T-cell (primary cell): Measurements from ENCODE around the gene PRRT2. TPM values are rescaled to one million over a fixed set of nuclear protein-coding genes. Genes with fewer than 3 reads are reported as not detected.
A peak's percentile ranks its signal among the peaks of the same experiment; 100 is the strongest.

Source experiments
- ATAC-seq, 4 experiments: fragments of 200-7000 bp in 3 of 4; fragments of 150-1000 bp in 1 of 4; cut with Tn5 transposase; replicated peaks in 1 of 4; 1 replicate in 3 of 4; 2 replicates in 1 of 4; pipeline ENCODE4 v1.10.0; 2021; ENCODE audit warnings: moderate library complexity in 3 of 4, mild to moderate bottlenecking in 2 of 4, moderate number of reproducible peaks in 1 of 4
- CTCF ChIA-PET, 2 donors: fragments of 300-600 bp; sonication (Branson Sonifier 250); formaldehyde crosslinking; loops; one replicate each; lab custom pipeline; 2022; ENCODE audit warnings: antibody characterized with exemption in 2 of 2; lab: Charles Lee
- POLR2A ChIA-PET, 2 donors: fragments of 300-600 bp; sonication (Branson Sonifier 250); formaldehyde crosslinking; loops; one replicate each; lab custom pipeline; 2022; ENCODE audit warnings: antibody characterized with exemption in 2 of 2; lab: Charles Lee
- DNase-seq, 35 experiments: peaks; one replicate each; pipeline versions ENCODE4 v3.0.0 to v3.0.0-alpha.2; 2013 to 2023
- H3K27ac ChIP-seq: one replicate; pipeline ENCODE4 v1.5.1; 2013; ENCODE audit warnings: low read length
- H3K27me3 ChIP-seq, 2 experiments: replicated peaks in 1 of 2; 1 replicate in 1 of 2; 2 replicates in 1 of 2; pipeline versions ENCODE4 v1.6.1 to v1.7.0; 2013; ENCODE audit warnings: low read length in 1 of 2, mixed read lengths in 1 of 2; ENCODE audit not compliant: control insufficient read depth in 2 of 2, insufficient read depth in 2 of 2; ENCODE audit errors: extremely low read depth in 1 of 2
- H3K36me3 ChIP-seq, 2 donors: 1 replicate in 1 of 2; 2 replicates in 1 of 2; pipeline versions ENCODE4 v1.6.1 to v1.7.0; 2013; ENCODE audit warnings: low read length in 1 of 2; ENCODE audit not compliant: control insufficient read depth in 2 of 2, insufficient read depth in 1 of 2; ENCODE audit errors: extremely low read depth in 1 of 2
- H3K4me1 ChIP-seq, 2 experiments: 1 replicate in 1 of 2; 2 replicates in 1 of 2; pipeline versions ENCODE4 v1.6.1 to v1.7.0; 2013; ENCODE audit warnings: low read length in 2 of 2, mixed read lengths in 1 of 2; ENCODE audit not compliant: insufficient read depth in 2 of 2, control insufficient read depth in 1 of 2; ENCODE audit errors: extremely low read depth in 1 of 2
- H3K4me3 ChIP-seq, 2 donors: 1 replicate in 1 of 2; 2 replicates in 1 of 2; pipeline versions ENCODE4 v1.5.1 to v1.7.0; 2013; ENCODE audit warnings: mild to moderate bottlenecking in 2 of 2, low read length in 1 of 2, moderate library complexity in 1 of 2; ENCODE audit not compliant: control insufficient read depth in 1 of 2; ENCODE audit errors: extremely low read depth in 1 of 2
- H3K9me3 ChIP-seq: 2 replicates; pipeline ENCODE4 v1.7.0; 2013
- H3K27ac Mint-ChIP-seq, 2 donors: one replicate each; pipeline ENCODE4 v1.8.0; 2020 to 2021; ENCODE audit warnings: mild to moderate bottlenecking in 2 of 2, mixed read lengths in 2 of 2
- H3K27me3 Mint-ChIP-seq, 2 donors: one replicate each; pipeline ENCODE4 v1.8.0; 2021 to 2022; ENCODE audit warnings: mixed read lengths in 2 of 2
- H3K36me3 Mint-ChIP-seq: one replicate; pipeline ENCODE4 v1.8.0; 2021; ENCODE audit warnings: mixed read lengths
- H3K4me1 Mint-ChIP-seq, 3 donors: one replicate each; pipeline ENCODE4 v1.8.0; 2020 to 2022; ENCODE audit warnings: mixed read lengths in 3 of 3, mild to moderate bottlenecking in 1 of 3
- H3K4me3 Mint-ChIP-seq, 3 donors: one replicate each; pipeline ENCODE4 v1.8.0; 2020 to 2022; ENCODE audit warnings: mild to moderate bottlenecking in 3 of 3, mixed read lengths in 3 of 3, moderate library complexity in 3 of 3
- H3K9me3 Mint-ChIP-seq, 3 donors: one replicate each; pipeline ENCODE4 v1.8.0; 2020 to 2022; ENCODE audit warnings: mixed read lengths in 3 of 3
- WGBS: methylation state at CpG from one replicate; pipeline ENCODE4 v1.1.5; 2013; ENCODE audit warnings: missing lambda C conversion rate; ENCODE audit not compliant: insufficient coverage; 5-methylcytosine and 5-hydroxymethylcytosine counted together
- total RNA-seq, 35 experiments: library from RNA in 6 of 35; stranded (reverse) in 6 of 35; fragments of 120-200 nt in 1 of 35; gene quantifications; one replicate each; pipeline versions ENCODE4 v1.2.1 to v1.2.4 and lab custom pipeline; 2013 to 2026

The PRRT2 gene
- total RNA-seq, 5 donors from 2014 or later (not counting 1 experiment from before 2014, with no cell fraction given) = 2.4 to 7.9 (median 4.4) TPM

DNA sequence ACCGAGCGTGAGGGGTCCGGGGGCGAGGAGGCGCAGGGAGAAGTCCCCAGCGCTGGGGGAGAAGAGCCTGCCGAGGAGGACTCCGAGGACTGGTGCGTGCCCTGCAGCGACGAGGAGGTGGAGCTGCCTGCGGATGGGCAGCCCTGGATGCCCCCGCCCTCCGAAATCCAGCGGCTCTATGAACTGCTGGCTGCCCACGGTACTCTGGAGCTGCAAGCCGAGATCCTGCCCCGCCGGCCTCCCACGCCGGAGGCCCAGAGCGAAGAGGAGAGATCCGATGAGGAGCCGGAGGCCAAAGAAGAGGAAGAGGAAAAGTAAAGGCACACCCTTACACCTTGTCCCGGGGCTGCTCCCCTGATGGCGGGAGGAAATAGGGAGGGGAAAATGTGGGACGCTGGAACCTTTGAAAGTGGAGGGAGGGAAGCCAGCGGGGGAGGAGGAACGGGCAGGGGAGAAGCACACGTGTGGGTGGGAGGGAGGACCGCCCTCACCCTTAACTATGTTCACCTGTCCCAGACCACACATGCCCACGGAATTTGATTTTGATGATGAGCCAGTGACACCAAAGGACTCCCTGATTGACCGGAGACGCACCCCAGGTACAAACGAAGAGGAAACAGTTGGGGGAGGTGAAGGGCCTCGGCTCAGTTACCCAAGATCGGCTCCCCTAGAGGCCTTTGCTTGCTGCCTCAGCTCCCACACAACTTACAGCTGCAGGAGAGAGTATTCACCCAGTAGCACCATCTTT, 4.9 kb downstream of the PRRT2 start:
- Mint-ChIP-seq H3K27me3 (peaks cover 0 to 2% of the 10 kb centered on the region in 2 donors), H3K4me3 (peak overlapping the region; percentile 89 to 94 (median 94)), H3K9me3 (no peaks in the 10 kb centered on the region), H3K4me1 (peaks cover 61 to 78% (median 67%) of the 10 kb centered on the region in 3 donors), H3K27ac (peak overlapping the region; percentile 96 to 97), H3K36me3 (peaks cover 16% of the 10 kb centered on the region)
- Histone ChIP-seq H3K9me3 (no peaks in the 10 kb centered on the region), H3K4me3 (peak overlapping the region; percentile 71 to 86), H3K4me1 (peaks cover 28 to 79% of the 10 kb centered on the region in 2 experiments), H3K27ac (peak overlapping the region; percentile 76), H3K36me3 (peaks cover 4 to 16% of the 10 kb centered on the region in 2 donors), H3K27me3 (peaks cover 0 to 8% of the 10 kb centered on the region in 2 experiments)
- POLR2A ChIA-PET = interaction anchor here in 1 of 2 donors (0.7 kb wide), 1 partner anchor 130 kb away, joined by 8 read pairs; no protein-coding TSS in a partner anchor
- ATAC-seq = peak in 3 of 4 experiments; percentile 21 to 37 (median 32)
- CTCF ChIA-PET = interaction anchor here (0.5 to 3.7 kb wide), 9 partner anchors 9 to 145 kb away, joined by 3 to 42 read pairs (median 7); no protein-coding TSS in a partner anchor
- under 1% methylated on average over 17 of the region's 37 CpGs for WGBS
- peak in 23 of 35 experiments; percentile 13 to 64 (median 46) for DNase-seq

DNA sequence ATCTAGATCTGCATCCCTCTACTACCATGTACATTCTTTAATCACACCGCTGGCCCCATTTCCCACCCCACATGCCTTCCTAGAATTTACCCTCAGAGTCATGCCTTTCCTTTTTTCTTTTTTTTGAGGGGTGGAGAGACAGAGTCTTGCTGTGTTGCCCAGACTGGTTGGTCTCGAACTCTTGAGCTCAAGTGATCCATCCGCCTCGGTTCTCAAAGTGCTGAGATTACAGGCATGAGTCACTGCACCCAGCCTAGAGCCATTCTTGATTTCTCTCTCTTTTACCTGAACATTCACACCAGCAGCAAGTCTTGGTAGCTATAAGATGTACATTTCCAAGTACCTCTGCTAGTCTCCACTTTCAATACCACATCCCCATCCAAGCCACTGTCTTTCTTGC, 6.1 kb downstream of the PRRT2 start:
- POLR2A ChIA-PET = interaction anchor here in 1 of 2 donors (0.7 kb wide), 1 partner anchor 11 kb away, joined by 4 read pairs; no protein-coding TSS in a partner anchor
- Mint-ChIP-seq H3K27me3 (no peaks in the 10 kb centered on the region), H3K36me3 (peaks cover 16% of the 10 kb centered on the region), H3K27ac (peak overlapping the region; percentile 88), H3K9me3 (no peaks in the 10 kb centered on the region), H3K4me3 (peak overlapping the region; percentile 74 to 94 (median 74)), H3K4me1 (peaks cover 64 to 80% (median 79%) of the 10 kb centered on the region in 3 donors)
- no peaks in the 10 kb centered on the region for H3K9me3 ChIP-seq
- no peak overlapping the region for H3K27ac ChIP-seq
- CTCF ChIA-PET = interaction anchor here (0.9 to 3.7 kb wide), 6 partner anchors 11 to 118 kb away, joined by 3 to 42 read pairs (median 6); no protein-coding TSS in a partner anchor
- no peak for ATAC-seq
- H3K27me3 ChIP-seq = peaks cover 0 to under 1% of the 10 kb centered on the region in 2 experiments
- H3K4me1 ChIP-seq = peaks cover 29 to 79% of the 10 kb centered on the region in 2 experiments
- no peak overlapping the region for H3K4me3 ChIP-seq
- no peak for DNase-seq
- peaks cover 4 to 16% of the 10 kb centered on the region in 2 donors for H3K36me3 ChIP-seq
- 53% methylated on average over 3 of the region's 4 CpGs for WGBS

DNA sequence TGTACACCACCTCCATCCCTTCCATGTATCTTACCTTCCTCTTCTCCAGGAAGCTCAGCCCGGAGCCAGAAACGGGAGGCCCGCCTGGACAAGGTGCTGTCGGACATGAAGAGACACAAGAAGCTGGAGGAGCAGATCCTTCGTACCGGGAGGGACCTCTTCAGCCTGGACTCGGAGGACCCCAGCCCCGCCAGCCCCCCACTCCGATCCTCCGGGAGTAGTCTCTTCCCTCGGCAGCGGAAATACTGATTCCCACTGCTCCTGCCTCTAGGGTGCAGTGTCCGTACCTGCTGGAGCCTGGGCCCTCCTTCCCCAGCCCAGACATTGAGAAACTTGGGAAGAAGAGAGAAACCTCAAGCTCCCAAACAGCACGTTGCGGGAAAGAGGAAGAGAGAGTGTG, 7.5 kb downstream of the PRRT2 start:
- CTCF ChIA-PET = interaction anchor here (0.6 to 2.5 kb wide), 9 partner anchors 12 to 120 kb away, joined by 3 to 13 read pairs (median 4); partner anchors contain the start of gene KIF22 (in 1 of the 2)
- H3K36me3 Mint-ChIP-seq = peaks cover 16% of the 10 kb centered on the region
- H3K27me3 Mint-ChIP-seq = no peaks in the 10 kb centered on the region
- Histone ChIP-seq H3K27ac (peak overlapping the region; percentile 80), H3K4me1 (peaks cover 28 to 88% of the 10 kb centered on the region in 2 experiments), H3K36me3 (peaks cover 4 to 16% of the 10 kb centered on the region in 2 donors), H3K27me3 (no peaks in the 10 kb centered on the region), H3K4me3 (no peak overlapping the region), H3K9me3 (no peaks in the 10 kb centered on the region)
- ATAC-seq = no peak
- H3K9me3 Mint-ChIP-seq = no peaks in the 10 kb centered on the region
- no peak for DNase-seq
- peak overlapping the region; percentile 94 to 98 (median 95) for H3K4me3 Mint-ChIP-seq
- H3K4me1 Mint-ChIP-seq = peaks cover 70 to 83% (median 74%) of the 10 kb centered on the region in 3 donors
- 95% methylated on average over 8 of the region's 15 CpGs for WGBS
- POLR2A ChIA-PET = no interaction called here
- peak overlapping the region; percentile 96 for H3K27ac Mint-ChIP-seq

DNA sequence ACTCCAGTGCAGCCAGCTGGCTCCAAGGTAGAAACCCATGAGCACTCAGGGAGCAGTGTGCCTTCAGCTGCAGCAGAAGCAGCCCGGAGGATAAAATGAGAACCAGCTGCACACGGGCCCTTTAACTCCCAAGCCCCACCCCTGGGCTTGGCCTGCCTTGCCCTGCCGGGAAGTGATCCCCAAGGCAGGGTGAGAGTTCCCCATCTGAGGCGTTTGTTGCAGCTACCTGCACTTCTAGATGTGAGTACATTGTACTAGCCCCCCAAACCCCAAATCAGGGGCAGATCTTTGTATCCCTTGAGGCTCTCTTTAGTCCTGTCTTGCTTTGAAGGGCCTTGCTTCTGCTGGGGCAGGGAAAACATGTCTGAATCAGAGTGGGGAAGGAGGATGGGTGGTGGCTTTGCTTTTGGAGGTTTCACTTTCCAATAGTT, 8.3 kb downstream of the PRRT2 start, which contains the start of gene MVP:
TSS of gene MVP (plus strand) at position 192 of the 431 bp plus-strand sequence. CDS start 10,088 bp downstream, outside the sequence.
- H3K4me3 ChIP-seq = peak within 1 kb of the TSS; percentile 55 to 93
- peak within 1 kb of the TSS; percentile 80 for H3K27ac ChIP-seq
- peaks cover 29 to 88% of the 10 kb centered on the region in 2 experiments for H3K4me1 ChIP-seq
- H3K27me3 ChIP-seq = no peaks in the 10 kb centered on the region
- Mint-ChIP-seq H3K4me1 (peaks cover 70 to 83% (median 73%) of the 10 kb centered on the region in 3 donors), H3K27ac (peak within 1 kb of the TSS; percentile 96), H3K4me3 (peak within 1 kb of the TSS; percentile 94 to 98 (median 95)), H3K36me3 (peaks cover 16% of the 10 kb centered on the region), H3K27me3 (no peaks in the 10 kb centered on the region), H3K9me3 (no peaks in the 10 kb centered on the region)
- ATAC-seq (peak in 1 of 4 experiments; percentile 13), DNase-seq (peak in 26 of 35 experiments; percentile 26 to 65 (median 48))
- WGBS = 0% methylated on average over 1 of the region's 4 CpGs
- peaks cover 4 to 16% of the 10 kb centered on the region in 2 donors for H3K36me3 ChIP-seq
- POLR2A ChIA-PET = no interaction called here
- no peaks in the 10 kb centered on the region for H3K9me3 ChIP-seq
- CTCF ChIA-PET = interaction anchor here (0.7 to 2.7 kb wide), 7 partner anchors 12 to 120 kb away, joined by 3 to 13 read pairs (median 4); partner anchors contain the start of gene KIF22 (in 1 of the 2)

DNA sequence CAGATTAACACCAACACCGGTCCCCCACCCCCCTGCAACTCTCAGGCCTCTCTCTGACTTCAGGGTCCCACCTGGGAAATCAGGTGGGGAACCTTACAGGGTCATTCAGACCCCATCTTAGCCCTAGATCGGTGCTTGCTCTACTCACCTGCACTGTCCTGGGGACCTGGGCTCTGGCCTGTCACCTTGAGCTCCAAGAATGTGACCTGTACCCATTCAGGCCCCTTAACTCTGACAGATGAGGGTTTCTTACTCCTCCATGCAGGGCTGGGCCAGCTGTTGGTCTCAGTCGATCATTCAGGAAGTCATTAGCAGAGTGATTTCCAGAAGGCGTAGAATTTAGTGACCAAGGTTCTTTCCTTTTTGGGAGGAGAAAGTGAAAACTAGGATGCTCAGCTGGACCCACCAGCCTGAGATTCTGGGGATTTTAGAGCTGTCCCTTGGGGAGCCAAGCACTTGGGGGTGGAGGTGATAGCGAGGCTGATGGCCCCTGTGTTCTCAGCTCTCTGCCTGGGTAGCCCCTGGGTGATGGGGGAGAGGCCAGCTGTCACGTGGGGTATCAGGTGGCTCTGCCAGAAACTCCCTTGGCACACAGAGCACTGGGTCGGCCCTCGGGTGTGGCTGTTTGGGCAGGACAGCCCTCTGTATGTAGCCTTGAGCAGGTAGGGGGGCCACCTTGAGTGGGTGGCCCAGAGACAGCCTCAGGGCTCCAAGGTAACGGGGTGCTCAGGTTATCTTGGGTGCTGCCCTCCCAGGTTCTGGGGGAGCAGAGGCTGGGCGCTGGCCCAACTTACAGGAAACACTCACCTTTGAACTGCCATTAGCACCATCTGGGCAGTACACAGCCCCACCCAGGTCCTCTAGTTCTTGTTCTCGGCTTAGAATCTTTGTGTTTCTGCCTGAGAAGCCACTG, 9.0 kb downstream of the PRRT2 start:
- CTCF ChIA-PET = interaction anchor here in 1 of 2 donors (0.6 to 2.7 kb wide), 7 partner anchors 11 to 120 kb away, joined by 3 to 13 read pairs (median 4); partner anchors contain the start of gene KIF22
- H3K9me3 ChIP-seq = no peaks in the 10 kb centered on the region
- 2% methylated on average over 7 of the region's 11 CpGs for WGBS
- H3K36me3 ChIP-seq = peaks cover 4 to 21% of the 10 kb centered on the region in 2 donors
- peak overlapping the region; percentile 55 to 93 for H3K4me3 ChIP-seq
- H3K27me3 Mint-ChIP-seq = no peaks in the 10 kb centered on the region
- H3K4me1 Mint-ChIP-seq = peaks cover 74 to 85% (median 78%) of the 10 kb centered on the region in 3 donors
- H3K4me1 ChIP-seq = peaks cover 36 to 92% of the 10 kb centered on the region in 2 experiments
- ATAC-seq = peak; percentile 1 to 31 (median 8)
- peak overlapping the region; percentile 80 for H3K27ac ChIP-seq
- peak overlapping the region; percentile 96 for H3K27ac Mint-ChIP-seq
- no peaks in the 10 kb centered on the region for H3K27me3 ChIP-seq
- DNase-seq = peak in 17 of 35 experiments; percentile 25 to 68 (median 47)
- H3K9me3 Mint-ChIP-seq = no peaks in the 10 kb centered on the region
- peak overlapping the region; percentile 94 to 98 (median 95) for H3K4me3 Mint-ChIP-seq
- H3K36me3 Mint-ChIP-seq = peaks cover 16% of the 10 kb centered on the region
- POLR2A ChIA-PET = no interaction called here
